GM23248 (cell line): Measurements from ENCODE around the gene ZNF334. TPM values are rescaled to one million over a fixed set of nuclear protein-coding genes. Genes with fewer than 3 reads are reported as not detected.

ENCODE experiments used
- DNase-seq: peaks from one replicate; pipeline ENCODE4 v3.0.0-alpha.2; 2015
- H2AFZ ChIP-seq: fragments of 200-600 bp; sonication (generic); 2 replicates; pipeline ENCODE4 v1.6.1; 2016; ENCODE audit warnings: antibody characterized with exemption
- H3F3A ChIP-seq: fragments of 200-600 bp; sonication (generic); 2 replicates; pipeline ENCODE4 v1.6.1; 2016; ENCODE audit warnings: mild to moderate bottlenecking, antibody characterized with exemption, mixed run types; ENCODE audit not compliant: insufficient read depth
- H3K27ac ChIP-seq: fragments of 200-600 bp; sonication (generic); 2 replicates; pipeline ENCODE4 v1.5.1; 2016; ENCODE audit warnings: mild to moderate bottlenecking
- H3K27me3 ChIP-seq: fragments of 200-600 bp; sonication (generic); replicated peaks from 2 replicates; pipeline ENCODE4 v1.6.1; 2016; ENCODE audit warnings: mild to moderate bottlenecking; ENCODE audit not compliant: insufficient read depth
- H3K36me3 ChIP-seq: fragments of 200-600 bp; sonication (generic); 2 replicates; pipeline ENCODE4 v1.6.1; 2016; ENCODE audit warnings: low read depth, mild to moderate bottlenecking
- H3K4me1 ChIP-seq: fragments of 200-600 bp; sonication (generic); 2 replicates; pipeline ENCODE4 v1.6.1; 2016; ENCODE audit warnings: mild to moderate bottlenecking; ENCODE audit not compliant: insufficient read depth
- H3K4me2 ChIP-seq: fragments of 200-600 bp; sonication (generic); one replicate; pipeline ENCODE4 v1.6.1; 2016; ENCODE audit warnings: mild to moderate bottlenecking; ENCODE audit not compliant: unreplicated experiment
- H3K4me3 ChIP-seq: fragments of 200-600 bp; sonication (generic); 2 replicates; pipeline ENCODE4 v1.5.1; 2016; ENCODE audit warnings: mild to moderate bottlenecking
- H3K79me2 ChIP-seq: fragments of 200-600 bp; sonication (generic); 2 replicates; pipeline ENCODE4 v1.6.1; 2016; ENCODE audit warnings: mild to moderate bottlenecking; ENCODE audit not compliant: insufficient read depth
- H3K9ac ChIP-seq: fragments of 200-600 bp; sonication (generic); 2 replicates; pipeline ENCODE4 v1.6.1; 2016; ENCODE audit warnings: mild to moderate bottlenecking
- H3K9me2 ChIP-seq: fragments of 200-600 bp; sonication (generic); 2 replicates; pipeline ENCODE4 v1.6.1; 2016; ENCODE audit warnings: mixed run types, mild to moderate bottlenecking, moderate library complexity; ENCODE audit not compliant: insufficient read depth
- H3K9me3 ChIP-seq: fragments of 200-600 bp; sonication (generic); one replicate; pipeline ENCODE4 v1.6.1; 2017; ENCODE audit warnings: low read depth
- H4K20me1 ChIP-seq: fragments of 200-600 bp; sonication (generic); 2 replicates; pipeline ENCODE4 v1.6.0; 2016; ENCODE audit not compliant: insufficient read depth
- EZH2 ChIP-seq: fragments of 200-600 bp; sonication (generic); IDR thresholded peaks from 2 replicates; pipeline ENCODE4 v1.6.1; 2018; ENCODE audit warnings: antibody characterized with exemption, mild to moderate bottlenecking; ENCODE audit not compliant: insufficient read depth, poor library complexity, severe bottlenecking
- EZH2phosphoT487 ChIP-seq: fragments of 200-600 bp; sonication (generic); IDR thresholded peaks from 2 replicates; pipeline ENCODE4 v1.6.1; 2018; ENCODE audit warnings: antibody characterized with exemption, moderate library complexity, mild to moderate bottlenecking, low read depth; ENCODE audit not compliant: insufficient read depth
- WGBS, 2 experiments: methylation state at CpG; one replicate each; pipeline ENCODE4 v1.1.6; 2015 to 2017; ENCODE audit warnings: low lambda C conversion rate in 2 of 2, low coverage in 1 of 2; ENCODE audit errors: missing lambda C conversion rate in 2 of 2; 5-methylcytosine and 5-hydroxymethylcytosine counted together
- in situ Hi-C: fragments of 300-500 bp; cut with MboI; formaldehyde crosslinking; loops from 2 replicates; pipeline ENCODE4 v1.15.0; 2020
- polyA plus RNA-seq: library from polyadenylated mRNA; unstranded; fragments of >200 nt; fragmentation: Nextera tagmentation; extraction: Ambion mirVana; gene quantifications from 2 replicates; pipeline ENCODE4 v1.2.1, GENCODE V29; 2016
- total RNA-seq: library from RNA; depleted of rRNA; stranded (reverse); fragments of >200 nt; shearing (Covaris generic); gene quantifications from 2 replicates; pipeline ENCODE4 v1.2.3, GENCODE V29; 2014

ZNF334 gene
- total and polyA plus RNA-seq, 2 experiments from 2014 or later: 1.1 to 1.4 TPM

GRCh38 chr20:46559001-46559400, 45.6 kb upstream of the ZNF334 start:
- H3K9me3 ChIP-seq: no peaks in the 10 kb centered on the region
- no peaks in the 10 kb centered on the region for H3K79me2 ChIP-seq
- H3K36me3 ChIP-seq: no peaks in the 10 kb centered on the region
- H4K20me1 ChIP-seq: no peaks in the 10 kb centered on the region
- TF ChIP-seq EZH2 (no peak), EZH2phosphoT487 (no peak)
- H3K4me2 ChIP-seq: no peak overlapping the region
- WGBS, 2 experiments: 94% methylated on average over 3 of the region's 3 CpGs
- no peak overlapping the region for H3K27ac ChIP-seq
- H3F3A ChIP-seq: peaks cover 16% of the 10 kb centered on the region
- no peak for DNase-seq
- in situ Hi-C loops: no loop called here
- H3K4me1 ChIP-seq: peaks cover 9% of the 10 kb centered on the region
- no peaks in the 10 kb centered on the region for H3K9me2 ChIP-seq
- H3K4me3 ChIP-seq: no peak overlapping the region
- no peak overlapping the region for H3K9ac ChIP-seq
- H3K27me3 ChIP-seq: no peaks in the 10 kb centered on the region
- H2AFZ ChIP-seq: no peak overlapping the region

GRCh38 chr20:46558511-46558959, 45.2 kb upstream of the ZNF334 start:
- 37 to 40% methylated on average over 5 of the region's 5 CpGs for WGBS, 2 experiments
- Histone ChIP-seq H3K9me3 (no peaks in the 10 kb centered on the region), H3K79me2 (no peaks in the 10 kb centered on the region), H3K9ac (no peak overlapping the region), H3K27ac (no peak overlapping the region), H3K9me2 (no peaks in the 10 kb centered on the region), H3F3A (peaks cover 16% of the 10 kb centered on the region), H4K20me1 (no peaks in the 10 kb centered on the region), H3K27me3 (no peaks in the 10 kb centered on the region), H2AFZ (no peak overlapping the region), H3K4me1 (peaks cover 9% of the 10 kb centered on the region), H3K4me2 (no peak overlapping the region), H3K4me3 (no peak overlapping the region), H3K36me3 (no peaks in the 10 kb centered on the region)
- no peak for TF ChIP-seq EZH2phosphoT487
- no peak for TF ChIP-seq EZH2
- peak; percentile 92 for DNase-seq
- in situ Hi-C loops: no loop called here

DNA sequence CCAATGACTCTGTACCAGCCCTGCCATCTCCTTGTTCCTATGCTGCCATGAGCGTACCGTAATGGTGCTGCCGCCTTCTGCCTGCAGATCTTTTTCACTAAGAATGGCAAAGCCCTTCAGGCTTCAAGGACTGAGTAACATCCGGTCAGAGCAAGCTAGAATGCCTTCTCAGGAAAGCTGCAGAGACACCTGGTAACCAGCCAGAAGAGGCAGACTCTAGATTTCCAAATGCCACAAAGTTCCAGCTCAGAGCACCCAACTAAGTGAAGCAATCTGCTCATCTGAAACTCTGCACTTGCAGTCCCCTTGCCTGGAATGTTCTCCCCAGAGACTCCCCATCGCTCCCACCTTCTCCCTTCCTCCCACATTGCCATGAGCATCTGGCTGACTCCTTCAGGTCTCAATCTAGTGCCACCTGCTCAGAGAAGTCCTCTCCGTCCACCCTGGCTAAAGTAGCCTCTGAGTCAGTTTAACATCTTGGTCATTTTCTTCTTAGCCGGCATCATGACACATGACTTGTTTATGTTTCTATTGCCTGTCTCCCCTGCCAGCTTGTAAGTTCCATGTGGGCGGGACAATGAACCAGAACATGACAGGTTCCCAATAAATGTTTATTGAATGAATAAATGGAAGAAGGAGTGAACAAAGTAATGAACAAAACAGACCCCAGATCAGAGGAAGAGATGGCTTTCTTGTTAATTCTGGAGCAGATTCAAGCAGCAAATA, 44.0 kb upstream of the ZNF334 start:
- no peaks in the 10 kb centered on the region for H3K79me2 ChIP-seq
- H3K27ac ChIP-seq: 0 out of 2 replicates have a peak overlapping the region, but pooled peaks have one; percentile 5
- no peaks in the 10 kb centered on the region for H3K27me3 ChIP-seq
- no peaks in the 10 kb centered on the region for H3K9me2 ChIP-seq
- peaks cover 9% of the 10 kb centered on the region for H3K4me1 ChIP-seq
- peak; percentile 78 for DNase-seq
- H3F3A ChIP-seq: peaks cover 16% of the 10 kb centered on the region
- no peaks in the 10 kb centered on the region for H3K36me3 ChIP-seq
- in situ Hi-C loops: no loop called here
- no peaks in the 10 kb centered on the region for H3K9me3 ChIP-seq
- H3K9ac ChIP-seq: no peak overlapping the region
- no peak overlapping the region for H2AFZ ChIP-seq
- WGBS, 2 experiments: 50 to 52% methylated on average over 8 of the region's 8 CpGs
- H3K4me2 ChIP-seq: no peak overlapping the region
- no peak overlapping the region for H3K4me3 ChIP-seq
- TF ChIP-seq EZH2 (no peak), EZH2phosphoT487 (no peak)
- H4K20me1 ChIP-seq: no peaks in the 10 kb centered on the region

DNA sequence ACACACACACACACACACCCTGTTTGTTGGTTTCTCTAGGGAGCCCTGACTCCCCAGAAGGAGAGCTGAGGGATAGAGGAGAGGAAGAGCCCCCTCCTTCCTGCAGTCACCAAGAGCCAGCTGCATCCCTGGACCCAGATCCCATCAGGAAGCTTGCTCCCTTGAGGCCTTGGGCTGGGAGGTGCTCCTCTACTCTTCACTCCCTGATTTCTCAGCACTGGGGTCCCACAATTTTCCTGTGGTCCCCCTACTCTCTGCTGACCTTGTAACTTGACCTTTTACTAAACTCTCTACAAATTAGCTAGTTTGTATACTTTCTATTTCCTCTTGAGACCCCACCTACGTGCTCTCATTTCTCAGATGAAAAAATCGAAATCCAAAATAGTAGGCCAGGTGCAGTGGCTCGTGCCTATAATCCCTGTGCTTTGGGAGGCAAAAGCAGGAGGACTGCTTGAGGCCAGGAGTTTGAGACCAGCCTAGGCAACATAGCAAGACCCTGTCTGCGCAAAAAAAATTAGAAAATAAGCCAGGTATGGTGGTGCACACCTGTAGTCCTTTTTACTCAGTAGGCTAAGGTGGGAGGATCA, 42.1 kb upstream of the ZNF334 start:
- in situ Hi-C loops: no loop called here
- Histone ChIP-seq H3K4me2 (no peak overlapping the region), H3K9me2 (no peaks in the 10 kb centered on the region)

More for the DNA sequence above, 42.1 kb upstream of the ZNF334 start:
- H3K9ac ChIP-seq: no peak overlapping the region
- H3K4me3 ChIP-seq: no peak overlapping the region
- 52 to 63% methylated on average over 4 of the region's 4 CpGs for WGBS, 2 experiments
- DNase-seq: no peak
- H3K4me1 ChIP-seq: peaks cover 9% of the 10 kb centered on the region
- H3F3A ChIP-seq: peaks cover 16% of the 10 kb centered on the region
- no peaks in the 10 kb centered on the region for H3K27me3 ChIP-seq
- H3K9me3 ChIP-seq: no peaks in the 10 kb centered on the region
- no peaks in the 10 kb centered on the region for H4K20me1 ChIP-seq
- no peak for TF ChIP-seq EZH2
- no peak for TF ChIP-seq EZH2phosphoT487
- H3K36me3 ChIP-seq: no peaks in the 10 kb centered on the region
- H3K79me2 ChIP-seq: no peaks in the 10 kb centered on the region
- H3K27ac ChIP-seq: no peak overlapping the region
- no peak overlapping the region for H2AFZ ChIP-seq
